NT2/D1 (cell line): ENCODE measurements around the gene CD164L2.

ENCODE experiments used
- SUZ12 ChIP-seq: IDR thresholded peaks from 2 replicates; pipeline ENCODE4 v1.6.1; 2011; ENCODE audit not compliant: insufficient read length, insufficient read depth; ENCODE audit errors: extremely low read depth
- YY1 ChIP-seq: IDR thresholded peaks from 2 replicates; pipeline ENCODE4 v1.6.1; 2011; ENCODE audit not compliant: insufficient read length, insufficient read depth
- ZNF274 ChIP-seq: IDR thresholded peaks from 2 replicates; pipeline ENCODE4 v1.6.1; 2011; ENCODE audit warnings: mild to moderate bottlenecking, low read depth, low read length

DNA sequence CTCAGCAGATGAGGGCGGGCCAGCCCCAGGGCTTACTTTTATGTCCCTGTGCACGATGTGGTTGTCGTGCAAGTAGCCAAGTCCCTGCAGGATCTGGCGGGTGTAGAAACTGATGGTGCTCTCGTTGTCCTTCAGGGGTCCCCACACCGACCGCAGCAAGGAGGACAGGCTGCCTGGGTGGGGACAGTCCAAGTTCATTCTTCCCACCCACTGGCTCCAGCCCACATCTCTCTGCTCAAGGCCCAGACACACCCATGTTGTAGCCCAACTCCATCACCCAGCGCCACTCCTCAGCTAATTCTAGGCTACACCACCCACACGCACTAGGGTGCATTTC, 23.3 kb downstream of the CD164L2 start:
- TF ChIP-seq YY1 (no peak), SUZ12 (no peak), ZNF274 (no peak)
